ENCODE results near the gene LRR1.
"Not testable (repeated sequence)": the region's sequence is repeated elsewhere in the genome, so short reads cannot be mapped to it uniquely, and the experiment has no call there.

Gene LRR1, protein sequence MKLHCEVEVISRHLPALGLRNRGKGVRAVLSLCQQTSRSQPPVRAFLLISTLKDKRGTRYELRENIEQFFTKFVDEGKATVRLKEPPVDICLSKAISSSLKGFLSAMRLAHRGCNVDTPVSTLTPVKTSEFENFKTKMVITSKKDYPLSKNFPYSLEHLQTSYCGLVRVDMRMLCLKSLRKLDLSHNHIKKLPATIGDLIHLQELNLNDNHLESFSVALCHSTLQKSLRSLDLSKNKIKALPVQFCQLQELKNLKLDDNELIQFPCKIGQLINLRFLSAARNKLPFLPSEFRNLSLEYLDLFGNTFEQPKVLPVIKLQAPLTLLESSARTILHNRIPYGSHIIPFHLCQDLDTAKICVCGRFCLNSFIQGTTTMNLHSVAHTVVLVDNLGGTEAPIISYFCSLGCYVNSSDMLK

DNA sequence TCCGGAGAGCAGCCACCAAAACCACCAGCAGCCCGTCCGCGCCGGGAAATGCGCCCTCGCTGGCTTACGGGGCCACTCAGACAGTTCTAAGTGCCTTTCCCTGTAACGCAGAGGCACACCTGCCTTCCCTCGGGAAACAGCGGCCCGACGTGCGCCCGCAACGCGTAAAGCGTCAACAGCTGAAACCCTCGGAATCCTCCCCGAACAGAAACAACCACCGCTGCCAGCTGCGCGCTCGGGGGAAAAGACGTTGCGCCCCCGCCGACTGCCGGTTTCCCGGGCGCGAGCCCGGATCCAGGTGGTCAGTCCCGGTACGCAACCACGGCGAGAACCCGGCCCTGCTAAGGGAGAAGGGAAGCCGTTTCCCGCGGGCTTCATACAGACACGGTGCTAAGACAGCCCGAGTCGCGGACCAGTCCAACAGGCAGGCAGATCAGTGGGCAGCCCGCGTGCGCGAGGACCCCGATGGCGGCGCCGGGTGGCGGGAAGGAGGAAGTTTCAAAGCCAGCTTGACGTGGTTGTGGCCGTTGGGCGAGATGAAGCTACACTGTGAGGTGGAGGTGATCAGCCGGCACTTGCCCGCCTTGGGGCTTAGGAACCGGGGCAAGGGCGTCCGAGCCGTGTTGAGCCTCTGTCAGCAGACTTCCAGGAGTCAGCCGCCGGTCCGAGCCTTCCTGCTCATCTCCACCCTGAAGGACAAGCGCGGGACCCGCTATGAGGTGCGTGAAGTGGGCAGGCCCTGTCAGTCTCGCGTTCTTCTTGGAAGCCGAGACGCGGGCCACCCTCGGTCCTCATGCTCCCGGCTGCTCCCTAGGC lies at the start of gene LRR1:
TSS of gene LRR1 (plus strand) at position 456 of the 816 bp plus-strand sequence. CDS start at position 537, 81 bp downstream.
- DNase-seq: peak; percentile 3 to 90 (median 62)

DNA sequence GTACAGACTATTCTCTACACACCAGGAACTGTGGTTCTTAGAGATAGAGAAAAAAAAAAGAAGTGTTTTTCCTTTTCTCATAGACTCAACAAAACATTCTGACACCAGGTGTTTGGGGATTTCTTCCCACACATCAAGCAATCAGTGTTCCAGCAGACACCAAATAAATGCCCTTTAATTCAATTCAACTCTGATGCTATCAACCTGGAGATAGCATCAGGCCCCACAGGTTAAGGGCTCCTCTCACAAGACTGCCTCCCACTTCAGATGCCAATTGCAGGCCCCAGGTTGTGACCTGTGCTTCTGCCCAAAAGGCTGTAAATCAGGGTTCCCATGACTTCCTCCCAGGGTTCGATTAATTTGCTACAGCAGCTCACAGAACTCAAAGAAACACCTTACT lies 49.3 kb upstream of the LRR1 start:
- DNase-seq: no peak

DNA sequence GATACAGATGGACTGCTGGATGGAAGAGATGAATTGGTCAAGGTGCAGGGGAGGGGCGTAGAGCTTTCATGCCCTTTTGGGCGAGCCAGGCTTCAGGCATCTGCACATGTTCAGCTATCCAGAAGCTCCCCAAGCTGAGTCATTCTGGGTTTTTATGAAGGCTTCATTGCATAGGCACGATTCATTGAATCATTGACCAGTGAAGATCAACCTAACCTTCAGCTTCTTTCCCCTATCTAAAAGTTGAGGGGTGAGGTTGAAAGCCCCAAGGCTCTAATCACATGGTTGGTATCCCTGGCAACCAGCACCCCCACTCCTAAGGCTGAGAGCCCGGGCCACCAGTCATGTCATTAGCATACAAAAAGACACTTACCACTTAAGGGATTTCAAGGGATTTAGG lies 48.9 kb upstream of the LRR1 start:
- no peak for DNase-seq

DNA sequence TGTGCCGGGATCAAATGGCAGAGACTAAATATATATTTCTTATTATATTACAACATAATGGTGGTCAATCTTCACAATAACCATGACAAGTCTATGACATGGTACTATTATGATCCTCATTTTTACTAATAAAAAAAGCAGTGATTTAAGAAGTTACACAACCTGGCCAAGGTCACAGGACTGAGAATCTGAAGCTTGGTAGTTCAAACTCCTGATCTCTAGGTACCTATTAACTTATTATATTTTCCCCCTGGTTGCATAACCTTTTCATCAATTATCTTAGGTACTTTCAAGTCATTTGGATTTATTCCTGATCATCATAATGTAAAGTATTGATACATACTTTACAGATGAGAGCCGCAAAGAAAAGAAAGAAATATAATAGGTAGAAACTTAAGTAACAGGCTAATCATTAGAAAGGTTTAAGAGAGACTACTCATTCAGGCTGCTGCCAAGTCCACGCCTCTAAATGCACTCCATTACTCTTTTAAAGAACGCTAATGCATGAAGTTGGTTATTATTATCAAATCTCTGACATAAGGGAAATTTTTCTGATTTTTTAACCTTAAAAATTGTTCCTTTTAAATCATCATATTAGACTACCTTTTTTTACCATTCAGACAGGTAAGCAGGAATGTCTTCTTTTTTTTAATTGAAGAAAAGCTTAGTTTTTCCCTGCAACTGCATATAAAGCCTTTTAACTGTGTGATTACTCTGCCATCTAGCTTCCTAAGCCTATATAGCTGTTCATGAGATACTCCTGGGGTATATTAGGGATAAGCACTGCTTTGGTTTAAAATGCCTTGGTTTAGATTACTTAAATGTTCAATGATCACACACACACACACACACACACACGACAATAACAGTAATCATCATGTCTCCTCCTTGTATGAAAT lies 48.2 kb upstream of the LRR1 start:
- DNase-seq: peak in 1 of 56 donors; percentile 2

DNA sequence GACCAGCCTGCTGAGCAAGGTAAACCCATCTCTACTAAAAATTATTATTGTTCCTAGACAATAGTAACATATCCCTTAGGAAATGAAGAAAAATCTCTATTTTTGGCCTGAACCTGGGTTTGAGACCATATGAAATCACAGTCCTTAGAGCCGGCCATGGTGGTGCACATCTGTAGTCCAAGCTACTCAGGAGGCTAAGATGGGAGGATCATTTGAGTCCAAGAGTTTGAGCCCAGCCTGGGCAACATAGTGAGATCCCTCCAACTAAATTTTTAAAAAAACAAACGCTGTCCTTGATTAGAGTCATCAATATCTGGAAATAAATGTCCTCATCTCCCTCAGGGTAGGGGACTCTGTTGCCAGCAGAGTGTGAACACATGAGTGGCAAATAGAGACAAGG lies 47.2 kb upstream of the LRR1 start:
- no peak for DNase-seq

DNA sequence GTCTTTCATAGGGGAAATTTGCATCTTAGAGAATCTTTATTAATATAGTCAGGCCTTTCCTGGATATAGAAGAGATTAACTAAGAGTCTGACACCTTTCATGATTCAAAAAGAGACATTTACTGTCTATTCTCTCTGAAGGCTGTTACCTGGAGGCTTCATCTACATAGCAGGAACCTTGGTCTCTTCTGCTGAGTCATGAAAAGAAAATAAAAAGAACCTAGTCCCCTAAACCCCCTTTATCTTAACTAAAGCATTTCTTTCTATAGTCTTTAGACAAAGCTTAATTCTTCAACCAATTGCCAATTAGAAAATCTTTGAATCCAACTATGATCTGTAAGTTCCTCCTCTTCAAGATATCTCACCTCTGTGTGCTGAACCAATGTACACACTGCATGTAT lies 45.6 kb upstream of the LRR1 start:
- DNase-seq: no peak

DNA sequence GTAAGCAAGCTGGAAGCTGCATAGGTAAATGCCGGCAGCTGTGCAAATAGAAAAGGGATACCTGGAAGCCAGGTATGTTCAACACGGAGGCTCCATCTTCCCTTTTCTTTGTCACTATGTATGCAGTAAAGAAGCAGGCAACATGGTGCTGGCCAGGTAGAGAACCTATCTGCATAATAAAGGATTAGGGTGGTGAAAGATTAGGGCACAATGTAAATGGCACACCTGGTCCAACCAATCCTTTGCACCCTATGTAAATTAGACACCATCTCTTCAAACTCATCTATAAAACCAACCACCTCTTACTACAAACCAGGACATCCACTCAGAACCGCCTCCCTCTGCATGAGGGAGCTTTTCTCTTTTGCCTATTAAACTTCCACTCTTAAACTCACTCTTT lies 44.8 kb upstream of the LRR1 start:
- DNase-seq: no peak

DNA sequence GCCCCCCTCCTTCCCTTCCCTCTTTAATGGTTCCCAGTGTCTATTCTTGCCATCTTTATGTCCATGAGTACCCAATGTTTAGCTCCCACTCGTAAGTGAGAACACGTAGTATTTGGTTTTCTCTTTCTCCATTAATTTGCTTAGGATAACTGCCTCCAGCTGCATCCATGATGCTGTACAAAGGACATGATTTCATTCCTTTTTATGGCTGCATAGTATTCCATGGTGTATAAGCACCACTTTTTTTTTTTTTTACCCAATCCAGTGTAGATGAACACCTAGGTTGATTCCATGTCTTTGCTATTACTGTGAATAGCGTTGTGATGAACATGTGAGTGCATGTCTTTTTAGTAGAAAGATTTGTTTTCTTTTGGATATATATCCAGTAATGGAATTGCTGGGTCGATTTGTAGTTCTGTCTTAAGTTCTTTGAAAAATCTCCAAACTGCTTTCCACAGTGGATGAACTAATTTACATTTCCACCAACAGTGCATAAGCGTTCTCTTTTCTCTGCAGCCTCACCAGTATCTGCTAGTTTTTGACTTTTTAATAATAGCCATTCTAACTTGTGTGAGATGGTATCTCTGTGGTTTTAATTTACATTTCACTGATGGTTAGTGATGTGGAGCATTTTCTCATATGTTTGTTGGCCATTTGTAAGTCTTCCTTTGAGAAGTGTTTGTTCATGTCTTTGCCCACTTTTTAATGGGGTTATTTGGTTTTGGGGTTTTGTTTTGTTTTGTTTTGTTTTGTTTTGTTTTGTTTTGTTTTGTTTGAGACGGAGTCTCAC lies 38.6 kb upstream of the LRR1 start:
- no peak for DNase-seq

DNA sequence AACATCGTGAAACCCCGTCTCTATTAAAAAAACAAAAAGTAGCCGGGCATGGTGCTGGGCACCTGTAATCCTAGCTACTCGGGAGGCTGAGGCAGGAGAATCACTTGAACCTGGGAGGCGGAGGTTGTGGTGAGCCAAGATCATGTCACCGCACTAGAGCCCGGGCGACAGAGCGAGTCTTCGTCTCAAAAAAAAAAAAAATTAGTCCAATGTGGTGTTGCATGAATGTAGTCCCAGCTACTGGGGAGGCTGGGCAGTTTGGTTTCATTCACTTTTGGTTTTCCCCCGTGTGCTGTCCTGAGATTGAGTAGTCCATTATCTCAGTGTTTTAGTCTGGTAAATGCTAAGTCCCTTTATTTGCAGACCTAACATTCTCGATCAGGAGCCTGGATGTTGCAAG lies 32.0 kb upstream of the LRR1 start:
- DNase-seq: no peak

DNA sequence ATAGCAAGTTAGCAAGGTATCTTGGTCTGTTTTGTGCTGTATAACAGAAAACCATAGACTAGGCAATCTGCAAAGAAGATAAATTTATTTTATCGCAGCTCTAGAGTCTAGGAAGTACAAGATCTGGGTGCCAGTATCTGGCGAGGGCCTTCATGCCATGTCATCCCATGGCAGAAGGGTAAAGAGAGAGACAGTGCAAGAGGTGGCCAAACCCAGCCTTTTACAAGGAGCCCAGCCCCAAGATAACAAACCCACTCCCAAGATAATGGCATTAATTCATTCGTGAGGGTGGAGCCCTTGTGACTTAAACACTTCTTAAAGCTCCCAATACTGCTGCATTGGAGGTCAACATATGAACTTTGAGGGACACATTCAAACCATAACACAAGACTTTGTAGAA lies 29.5 kb upstream of the LRR1 start:
- DNase-seq: no peak

DNA sequence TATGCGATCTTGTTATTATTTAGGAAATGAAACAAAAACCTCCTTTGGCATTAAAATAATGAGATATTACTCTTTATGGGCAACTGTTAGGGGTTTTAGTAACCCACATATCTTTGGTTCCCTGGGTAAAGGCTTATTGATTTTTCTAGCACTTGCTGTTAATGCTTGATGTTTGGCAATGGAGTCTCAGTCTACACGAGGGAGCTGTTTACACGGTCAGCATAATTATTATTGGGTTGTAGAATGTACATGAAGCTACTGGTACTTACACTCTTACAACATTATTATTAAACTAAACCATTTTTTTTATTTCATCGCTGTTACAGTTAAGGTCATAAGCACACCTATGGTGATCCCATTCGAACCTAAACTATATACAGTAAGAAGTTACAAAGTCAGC lies 24.7 kb upstream of the LRR1 start:
- no peak for DNase-seq

DNA sequence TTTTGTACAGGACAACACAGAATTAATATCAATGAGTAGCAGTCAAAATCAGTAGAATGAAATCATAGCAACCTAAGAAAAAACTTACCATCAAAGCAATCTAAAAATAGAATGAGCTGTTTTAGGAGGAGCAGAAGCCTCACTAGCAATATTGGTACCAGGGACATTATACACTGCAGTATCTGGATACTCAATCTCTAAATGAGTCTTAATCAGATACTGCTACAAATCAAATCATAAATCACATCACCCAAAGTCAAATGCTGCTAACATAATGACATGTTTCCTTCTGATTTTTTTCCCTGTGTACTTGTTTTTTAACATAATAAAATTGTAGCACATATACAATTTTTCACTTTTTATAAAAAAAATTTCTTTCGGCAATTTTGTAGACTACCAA lies 20.6 kb upstream of the LRR1 start:
- no peak for DNase-seq

DNA sequence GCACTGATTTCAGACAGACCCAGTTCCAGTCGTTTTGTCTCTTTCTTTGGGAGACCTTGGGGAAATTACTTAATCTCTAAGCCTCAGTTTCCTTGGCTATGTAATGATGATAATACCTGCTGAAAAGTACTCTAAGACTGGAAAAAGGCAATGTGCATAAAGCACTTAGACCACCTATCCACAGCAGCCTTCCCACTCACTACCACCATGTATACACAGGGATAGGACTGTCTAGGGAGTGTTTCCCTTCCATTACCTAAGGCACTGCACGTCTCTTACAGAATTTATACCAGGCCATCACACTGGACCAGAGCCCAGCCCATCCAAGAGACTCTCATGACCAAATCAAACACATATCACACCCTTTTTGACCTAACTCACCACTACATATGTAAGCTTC lies 18.9 kb upstream of the LRR1 start:
- no peak for DNase-seq

DNA sequence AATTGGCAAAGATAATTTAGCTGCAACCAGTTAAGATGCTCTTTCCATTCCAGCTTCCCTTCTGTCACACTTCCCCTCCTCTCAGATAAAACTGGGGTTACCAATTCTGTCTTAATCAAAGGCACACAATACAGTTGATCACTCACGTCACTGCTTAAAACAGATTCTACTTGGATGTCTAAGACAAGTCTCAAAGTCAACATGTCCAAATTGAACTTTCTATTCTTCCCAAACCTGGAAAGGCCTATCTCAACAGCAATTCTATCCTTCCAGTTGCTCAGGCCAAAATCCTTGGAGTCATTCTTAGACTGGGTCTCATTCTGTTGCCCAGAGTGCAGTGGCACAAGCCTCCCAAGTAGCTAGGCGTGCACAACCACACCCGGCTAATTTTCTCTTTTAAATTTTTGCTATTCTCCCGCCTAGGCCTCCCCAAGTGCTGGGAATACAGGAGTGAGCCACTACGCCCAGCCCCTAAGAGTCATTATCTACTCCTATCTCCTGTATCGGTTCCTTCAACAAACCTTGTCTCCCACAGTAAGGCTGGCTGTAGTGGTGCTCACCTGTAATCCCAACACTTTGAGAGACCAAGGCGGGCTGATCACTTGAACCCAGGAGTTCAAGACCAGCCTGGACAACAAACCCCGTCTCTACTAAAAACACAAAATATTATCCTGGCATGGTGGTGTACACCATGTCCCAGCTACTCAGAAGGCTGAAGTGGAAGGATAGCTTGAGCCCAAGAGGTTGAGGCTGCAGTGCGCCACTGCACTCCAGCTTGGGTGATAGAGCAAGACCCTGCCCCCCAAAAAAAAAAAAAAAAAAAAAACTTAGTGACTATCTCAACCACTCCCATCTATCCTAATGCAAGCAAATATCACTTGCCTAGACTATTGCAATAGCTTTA lies 17.3 kb upstream of the LRR1 start:
- no peak for DNase-seq

DNA sequence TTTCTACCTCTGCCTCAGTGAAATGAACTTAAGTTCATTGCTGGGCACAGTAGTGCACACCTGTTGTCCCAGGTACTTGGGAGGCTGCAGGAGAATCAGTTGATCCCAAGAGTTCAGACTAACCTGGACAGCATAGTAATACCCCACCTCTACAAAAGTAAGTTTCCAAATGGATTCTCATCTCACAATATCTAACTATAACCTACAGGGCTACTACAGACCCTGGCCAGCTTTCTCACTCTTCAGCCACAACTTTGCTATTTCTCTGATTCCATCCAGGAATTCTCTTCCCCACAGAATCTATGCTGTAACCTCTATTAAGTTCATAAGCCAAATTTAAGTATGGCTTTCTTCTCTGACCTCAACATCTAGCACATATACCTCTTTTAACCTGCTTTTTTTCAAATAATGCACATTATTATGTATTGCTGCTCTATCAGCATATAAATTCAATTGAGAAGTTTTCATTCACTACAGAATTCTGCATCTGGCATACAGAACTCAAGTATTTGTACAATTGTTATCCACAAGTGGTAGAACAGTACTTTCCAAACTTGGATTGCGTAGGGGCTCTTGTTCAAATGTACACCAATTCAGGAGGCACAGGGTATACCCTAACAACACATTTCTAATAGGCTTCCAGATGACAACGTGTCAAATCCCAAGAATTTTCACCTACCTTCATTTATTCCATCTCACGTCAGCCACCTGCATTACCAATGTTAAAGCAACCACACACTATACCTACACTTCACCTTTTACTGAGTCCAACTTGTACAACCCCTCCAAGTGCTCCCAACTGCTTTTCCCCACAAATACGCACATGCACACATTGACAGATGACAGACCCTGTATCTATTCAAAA lies 16.4 kb upstream of the LRR1 start:
- no peak for DNase-seq

DNA sequence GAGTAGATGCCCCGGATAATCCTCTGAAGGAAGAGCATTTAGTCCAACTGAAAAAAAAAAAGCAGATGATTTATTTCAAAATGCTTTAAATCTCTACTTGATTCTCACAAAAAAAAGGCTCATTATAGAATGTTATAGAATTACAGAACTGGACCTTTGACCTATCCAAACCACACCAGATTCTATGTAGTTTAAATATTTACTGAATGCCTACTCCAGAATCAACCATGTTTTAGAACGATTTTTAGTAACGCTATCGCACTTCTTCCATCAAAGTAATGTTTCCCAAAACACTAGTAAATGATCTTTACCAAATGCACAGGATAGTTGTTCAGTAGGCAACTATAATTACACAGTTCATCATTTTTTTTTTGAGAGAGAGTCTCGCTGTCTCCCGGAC lies 15.1 kb upstream of the LRR1 start:
- DNase-seq: no peak

DNA sequence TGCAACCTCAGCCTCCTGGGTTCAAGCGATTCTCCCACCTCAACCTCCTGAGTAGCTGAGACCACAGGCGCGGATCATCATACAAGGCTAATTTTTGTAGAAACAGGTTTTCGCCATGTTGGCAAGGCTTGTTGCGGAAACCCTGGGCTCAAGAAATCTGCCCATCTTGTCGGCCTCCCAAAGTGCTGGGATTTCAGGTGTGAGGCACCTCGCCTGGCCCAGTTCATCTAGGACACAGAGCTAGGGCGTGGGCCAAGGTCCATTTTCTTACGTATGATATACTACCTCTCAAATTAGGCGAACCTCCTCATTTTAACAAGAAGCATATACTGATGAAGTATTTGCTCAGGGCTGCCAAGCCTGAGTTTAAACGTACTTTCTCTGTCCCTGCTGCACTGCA lies 14.7 kb upstream of the LRR1 start:
- DNase-seq: no peak

DNA sequence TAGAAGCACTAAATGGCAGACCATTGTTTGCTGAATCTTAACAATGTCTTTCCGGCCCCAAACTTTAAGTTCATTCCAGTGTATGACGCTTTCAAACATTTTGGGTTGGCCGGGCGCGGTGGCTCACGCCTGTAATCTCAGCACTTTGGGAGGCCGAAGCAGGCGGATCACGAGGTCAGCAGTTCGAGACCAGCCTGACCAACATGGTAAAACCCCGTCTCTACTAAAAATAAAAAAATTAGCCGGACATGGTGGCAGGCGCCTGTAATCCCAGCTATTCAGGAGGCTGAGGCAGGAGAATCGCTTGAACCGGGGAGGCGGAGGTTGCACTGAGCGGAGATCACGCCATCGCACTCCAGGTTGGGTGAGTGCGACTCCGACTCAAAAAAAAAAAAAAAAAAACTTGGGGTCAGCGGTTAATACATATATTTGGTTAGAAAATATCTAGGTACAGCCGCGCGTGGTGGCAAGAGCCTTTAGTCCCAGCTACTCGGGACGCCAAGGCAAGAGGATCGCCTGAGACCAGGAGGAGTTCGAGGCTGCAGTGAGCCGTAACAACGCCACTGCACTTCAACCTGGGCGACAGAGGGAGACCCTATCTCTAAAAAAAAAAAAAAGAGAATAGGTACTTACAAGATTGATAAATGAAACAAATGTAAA lies 13.6 kb upstream of the LRR1 start:
- DNase-seq: not testable (repeated sequence)

Data from amygdala (tissue), 56 donors.